HG03432 (cell line): Measurements from ENCODE around the gene RTP5.
"Not testable (repeated sequence)": the region's sequence is repeated elsewhere in the genome, so short reads cannot be mapped to it uniquely, and the experiment has no call there.

Experiments used
- ATAC-seq: cut with Tn5 transposase; IDR thresholded peaks from one replicate; pipeline ENCODE4 v1.9.1; 2021; ENCODE audit warnings: mild to moderate bottlenecking, moderate library complexity; ENCODE audit not compliant: unreplicated experiment

The RTP5 gene

GRCh38 chr2:241870081-241870541 is 582 bp downstream of the RTP5 start:
- no peak for ATAC-seq

GRCh38 chr2:241870611-241871537 is 1.3 kb downstream of the RTP5 start:
- no peak for ATAC-seq

- ATAC-seq: no peak
These were observed 2.2 kb downstream of the RTP5 start for GRCh38 chr2:241871538-241872312.

GRCh38 chr2:241872313-241872642 is 2.7 kb downstream of the RTP5 start:
- ATAC-seq: no peak

- no peak for ATAC-seq
These were observed 3.7 kb downstream of the RTP5 start for GRCh38 chr2:241873081-241873802.

DNA sequence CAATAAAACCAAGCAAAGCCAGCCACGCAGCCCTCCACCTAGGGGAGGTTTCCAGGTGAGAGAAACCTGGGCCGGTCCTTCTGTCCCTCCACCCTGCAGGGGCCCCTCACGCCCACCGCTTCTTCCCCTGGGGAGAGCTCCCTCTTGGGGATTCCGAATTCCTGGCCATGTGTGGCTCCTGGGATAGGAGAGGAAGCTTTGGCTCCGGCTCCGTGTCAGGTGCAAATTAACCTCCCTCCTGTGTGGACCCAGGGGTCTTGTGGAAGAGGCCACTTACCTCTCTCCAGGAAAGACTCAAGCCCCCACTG is 4.2 kb downstream of the RTP5 start:
- ATAC-seq: no peak

DNA sequence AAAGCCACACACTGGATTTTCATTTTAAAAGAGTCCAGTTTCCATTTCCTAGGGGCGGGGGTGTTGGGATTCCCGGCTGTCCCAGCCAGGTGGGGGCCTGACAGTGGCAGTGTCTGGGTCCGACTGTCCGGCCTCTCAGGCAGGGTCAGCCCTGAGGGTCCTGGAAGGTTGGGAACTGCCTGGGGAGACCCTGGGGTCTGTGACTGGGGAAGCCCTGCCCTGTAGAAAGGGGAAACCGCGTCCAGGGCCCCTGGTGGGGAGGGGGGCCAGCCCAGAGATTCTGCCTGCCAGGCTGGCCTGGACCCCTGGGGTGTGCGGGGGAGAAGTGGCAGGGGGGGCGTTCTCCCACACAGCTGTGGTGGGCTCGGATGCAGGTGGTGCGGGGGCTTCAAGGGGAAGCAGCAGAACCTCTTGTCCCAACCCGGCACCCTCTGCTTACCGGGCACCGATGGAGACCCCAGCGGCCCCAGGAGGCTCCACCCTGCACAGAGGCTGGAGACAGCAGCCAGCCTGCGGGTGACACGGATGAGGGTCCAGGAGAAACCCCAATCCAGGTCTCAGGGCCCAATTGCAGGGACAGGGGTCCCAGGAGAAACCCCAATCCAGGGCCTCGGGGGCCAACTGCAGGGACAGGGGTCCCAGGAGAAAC is 4.9 kb downstream of the RTP5 start:
- ATAC-seq: no peak

GRCh38 chr2:241875754-241876527 is 6.4 kb downstream of the RTP5 start:
- not testable (repeated sequence) for ATAC-seq

DNA sequence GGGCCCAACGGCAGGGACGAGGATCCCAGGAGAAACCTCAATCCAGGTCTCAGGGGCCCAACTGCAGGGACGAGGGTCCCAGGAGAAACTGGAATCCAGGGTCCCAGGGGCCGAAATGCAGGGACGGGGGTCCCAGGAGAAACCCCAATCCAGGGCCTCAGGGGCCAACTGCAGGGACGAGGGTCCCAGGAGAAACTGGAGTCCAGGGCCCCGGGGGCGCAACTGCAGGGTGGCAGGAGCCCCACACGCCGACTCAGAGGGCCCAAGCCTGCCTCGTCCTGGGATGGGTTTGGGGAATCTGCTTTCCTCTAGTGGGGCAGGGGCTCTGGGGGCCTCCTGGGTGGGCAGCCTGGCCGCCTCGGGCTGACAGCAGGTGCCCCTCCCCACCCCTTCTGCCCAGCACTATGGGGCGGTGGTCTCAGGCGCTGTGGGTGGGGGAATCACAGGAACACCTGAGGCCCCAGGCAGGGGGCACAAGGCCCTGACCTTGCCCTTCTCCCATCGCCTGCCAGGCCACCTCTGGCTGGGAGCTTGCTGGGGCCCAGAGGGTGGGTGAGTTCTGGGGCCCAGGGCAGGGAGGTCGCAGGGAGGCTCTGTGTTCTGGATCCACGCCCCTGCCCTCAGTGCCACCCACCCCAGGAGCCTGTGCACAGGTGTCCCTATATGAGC is 7.1 kb downstream of the RTP5 start:
- no peak for ATAC-seq

DNA sequence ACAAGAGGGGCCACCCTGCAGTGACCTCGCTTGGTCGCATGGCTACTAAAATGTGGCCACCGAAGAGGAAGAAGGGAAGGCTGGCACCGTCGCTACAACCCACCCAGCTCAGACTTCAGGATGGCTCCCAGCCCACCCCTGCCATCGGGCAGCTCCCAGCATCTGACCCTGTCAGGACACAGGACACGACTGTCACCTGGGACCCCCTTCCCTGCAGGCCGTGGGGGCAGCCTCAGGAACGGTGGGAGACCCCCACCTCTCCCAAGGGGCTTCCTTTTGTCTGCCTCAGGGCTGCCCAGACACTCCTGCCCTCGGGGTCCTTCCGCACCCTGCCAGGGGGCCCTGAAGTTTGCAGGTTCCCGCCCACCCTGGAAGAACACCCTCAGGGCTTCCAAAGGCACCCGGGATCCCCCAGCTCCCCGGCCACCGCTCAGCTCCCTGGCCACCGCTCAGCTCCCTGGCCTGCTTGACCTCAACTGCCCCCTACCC is 7.7 kb downstream of the RTP5 start:
- ATAC-seq: no peak

- ATAC-seq: no peak
These were observed 8.8 kb downstream of the RTP5 start for GRCh38 chr2:241877989-241878970.

- ATAC-seq: no peak
These were observed 9.8 kb downstream of the RTP5 start for GRCh38 chr2:241879326-241879725.

DNA sequence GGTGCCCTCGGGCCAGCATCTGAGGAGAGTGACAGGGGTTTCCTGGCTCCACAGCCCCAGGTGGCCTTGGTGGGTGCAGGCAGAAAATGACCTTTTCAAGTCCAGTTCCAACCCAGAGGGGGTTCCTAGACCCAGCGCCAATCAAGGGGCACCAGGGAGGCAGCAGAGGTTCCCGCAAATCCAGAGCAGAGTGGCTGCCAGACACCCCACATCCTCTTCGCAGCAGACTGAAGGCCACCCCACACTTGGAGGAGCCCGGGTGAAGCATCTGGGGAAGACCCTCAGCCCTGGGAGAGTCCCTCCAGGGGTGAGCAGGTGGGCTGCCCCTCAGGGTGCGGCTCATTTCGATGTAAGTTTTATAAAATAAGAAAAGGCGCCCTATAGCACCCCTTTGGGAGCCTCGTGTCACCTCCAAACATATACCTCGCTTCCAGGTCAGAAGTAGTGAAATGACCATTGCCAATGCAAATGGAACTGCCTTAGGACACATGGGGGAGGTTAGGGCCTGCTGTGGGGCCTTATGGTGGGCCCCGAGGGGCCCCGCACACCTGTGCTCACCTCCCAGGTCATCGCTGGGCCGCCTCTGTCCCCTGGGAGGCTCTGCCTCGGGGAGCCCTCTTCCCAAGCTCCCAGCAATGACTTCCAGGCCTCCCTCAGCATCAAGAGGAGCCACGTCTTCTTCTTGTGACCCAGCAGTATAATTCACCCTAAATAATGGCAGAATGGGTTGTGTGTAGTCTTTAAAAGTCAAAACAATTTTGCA is 11.0 kb downstream of the RTP5 start:
- no peak for ATAC-seq

DNA sequence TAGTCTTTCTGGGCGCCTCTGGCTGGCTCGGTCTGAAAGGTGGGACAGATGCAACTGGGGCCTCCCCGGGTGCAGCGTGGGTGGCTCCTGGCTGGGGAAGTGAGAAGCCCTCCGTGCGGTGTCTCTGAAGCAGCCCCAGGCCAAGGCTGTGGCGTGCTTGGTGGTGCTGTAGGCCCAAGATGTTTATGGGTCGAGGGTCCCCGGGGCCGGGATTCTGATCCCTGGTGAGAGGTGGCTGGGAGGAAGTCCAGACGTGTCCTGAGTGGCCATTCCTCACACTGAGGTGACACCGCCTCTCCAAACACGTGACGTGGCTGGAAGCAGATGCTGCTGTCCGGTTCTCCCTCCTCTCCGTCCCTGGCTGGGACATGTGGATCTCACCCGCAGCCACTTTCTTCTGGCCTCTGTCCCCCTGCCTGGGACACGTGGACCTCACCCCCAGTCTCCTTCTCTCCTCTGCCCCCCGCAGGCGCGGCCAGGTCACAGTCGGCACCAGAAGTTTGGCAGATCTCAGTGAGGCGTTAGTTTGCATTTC is 12.6 kb downstream of the RTP5 start:
- peak; percentile 66 for ATAC-seq

DNA sequence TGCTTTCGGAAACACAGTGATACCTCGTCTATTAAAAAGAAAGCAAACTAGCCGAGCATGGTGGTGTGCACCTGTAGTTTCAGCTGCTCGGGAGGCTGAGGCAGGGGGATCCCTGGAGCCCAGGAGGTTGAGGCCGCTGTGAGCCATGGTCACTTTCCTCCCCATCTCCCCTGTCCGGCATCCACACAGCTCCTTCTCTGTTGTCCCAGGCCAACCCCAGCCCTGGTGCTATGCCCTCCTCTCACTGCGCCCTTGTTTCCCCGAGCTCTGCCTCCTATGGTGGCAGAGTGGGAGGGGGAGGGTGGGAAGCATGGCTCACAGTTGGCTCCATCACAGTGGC is 15.4 kb downstream of the RTP5 start:
- no peak for ATAC-seq

GRCh38 chr2:241885291-241885945 is 15.9 kb downstream of the RTP5 start:
- ATAC-seq: no peak
